Fibroblast of lung (primary cell): ENCODE data around the gene SORCS2. TPM values are rescaled to one million over a fixed set of nuclear protein-coding genes. Genes with fewer than 3 reads are reported as not detected.

Experiments
- DNase-seq, 2 donors: peaks; one replicate each; pipeline versions ENCODE4 v3.0.0 to v3.0.0-alpha.2; 2010; ENCODE audit warnings: low read depth in 2 of 2
- H2AFZ ChIP-seq: 2 replicates; pipeline ENCODE4 v1.5.1; 2012; ENCODE audit warnings: low read length, control low read depth, inconsistent platforms
- H3K27ac ChIP-seq: 2 replicates; pipeline ENCODE4 v1.5.1; 2011; ENCODE audit warnings: low read length, control low read depth; ENCODE audit not compliant: insufficient read depth
- H3K27me3 ChIP-seq: 2 replicates; pipeline ENCODE4 v1.5.1; 2011; ENCODE audit warnings: mild to moderate bottlenecking, low read length; ENCODE audit not compliant: control insufficient read depth, insufficient read depth
- H3K36me3 ChIP-seq: 2 replicates; pipeline ENCODE4 v1.5.1; 2011; ENCODE audit warnings: low read length; ENCODE audit not compliant: control insufficient read depth, insufficient read depth
- H3K4me1 ChIP-seq: 2 replicates; pipeline ENCODE4 v1.5.1; 2011; ENCODE audit warnings: low read length; ENCODE audit not compliant: control insufficient read depth, insufficient read depth; ENCODE audit errors: extremely low read depth
- H3K4me2 ChIP-seq: 2 replicates; pipeline ENCODE4 v1.5.1; 2011; ENCODE audit warnings: low read length, control low read depth; ENCODE audit not compliant: insufficient read depth; ENCODE audit errors: extremely low read depth
- H3K4me3 ChIP-seq, 4 experiments: fragments of 200-600 bp in 1 of 4; sonication (generic) in 1 of 4; replicated peaks in 1 of 4; 2 replicates each; pipeline ENCODE4 v1.5.1; 2011 to 2016; ENCODE audit warnings: low read length in 4 of 4, low read depth in 3 of 4, mild to moderate bottlenecking in 3 of 4, control low read depth in 2 of 4, inconsistent platforms in 1 of 4, mixed read lengths in 1 of 4; ENCODE audit not compliant: insufficient read depth in 1 of 4; ENCODE audit errors: control extremely low read depth in 1 of 4
- H3K79me2 ChIP-seq: 2 replicates; pipeline ENCODE4 v1.5.1; 2012; ENCODE audit warnings: mild to moderate bottlenecking, low read length, inconsistent platforms; ENCODE audit not compliant: control insufficient read depth, insufficient read depth
- H3K9ac ChIP-seq: 2 replicates; pipeline ENCODE4 v1.5.1; 2011; ENCODE audit warnings: mild to moderate bottlenecking, low read length, control low read depth; ENCODE audit not compliant: insufficient read depth
- H3K9me3 ChIP-seq: 2 replicates; pipeline ENCODE4 v1.5.1; 2012; ENCODE audit warnings: low read depth, low read length; ENCODE audit not compliant: control insufficient read depth, insufficient read depth
- H4K20me1 ChIP-seq: 2 replicates; pipeline ENCODE4 v1.5.1; 2011; ENCODE audit warnings: low read length; ENCODE audit not compliant: control insufficient read depth, insufficient read depth; ENCODE audit errors: extremely low read depth
- EZH2 ChIP-seq: IDR thresholded peaks from 2 replicates; pipeline ENCODE4 v1.5.1; 2012; ENCODE audit warnings: low read length, control low read depth, mild to moderate bottlenecking; ENCODE audit errors: missing control alignments
- polyA plus RNA-seq, 2 donors: library from polyadenylated mRNA; depleted of rRNA in 1 of 2; stranded (reverse) in 1 of 2; unstranded in 1 of 2; fragments of >200 nt; gene quantifications; 2 replicates each; pipeline ENCODE4 v1.2.1, GENCODE V29; 2011 to 2012; ENCODE audit warnings: missing spikeins in 1 of 2
- total RNA-seq: library from RNA; depleted of rRNA; stranded (reverse); fragments of >200 nt; gene quantifications from 2 replicates; pipeline ENCODE4 v1.2.1, GENCODE V29; 2014
- TF ChIP-seq, protein P1 (sequence below), 2 donors: IDR thresholded peaks in 1 of 2; conservative IDR thresholded peaks in 1 of 2; 1 replicate in 1 of 2; 2 replicates in 1 of 2; pipeline ENCODE4 v1.5.1; 2011 to 2012; ENCODE audit warnings: low read length in 2 of 2, control low read depth in 1 of 2, inconsistent platforms in 1 of 2, low read depth in 1 of 2, mild to moderate bottlenecking in 1 of 2

SORCS2 gene
- total and polyA plus RNA-seq, 2 donors (not counting 1 experiment from before 2014, with no cell fraction given), result 0.17 to 0.41 TPM

DNA sequence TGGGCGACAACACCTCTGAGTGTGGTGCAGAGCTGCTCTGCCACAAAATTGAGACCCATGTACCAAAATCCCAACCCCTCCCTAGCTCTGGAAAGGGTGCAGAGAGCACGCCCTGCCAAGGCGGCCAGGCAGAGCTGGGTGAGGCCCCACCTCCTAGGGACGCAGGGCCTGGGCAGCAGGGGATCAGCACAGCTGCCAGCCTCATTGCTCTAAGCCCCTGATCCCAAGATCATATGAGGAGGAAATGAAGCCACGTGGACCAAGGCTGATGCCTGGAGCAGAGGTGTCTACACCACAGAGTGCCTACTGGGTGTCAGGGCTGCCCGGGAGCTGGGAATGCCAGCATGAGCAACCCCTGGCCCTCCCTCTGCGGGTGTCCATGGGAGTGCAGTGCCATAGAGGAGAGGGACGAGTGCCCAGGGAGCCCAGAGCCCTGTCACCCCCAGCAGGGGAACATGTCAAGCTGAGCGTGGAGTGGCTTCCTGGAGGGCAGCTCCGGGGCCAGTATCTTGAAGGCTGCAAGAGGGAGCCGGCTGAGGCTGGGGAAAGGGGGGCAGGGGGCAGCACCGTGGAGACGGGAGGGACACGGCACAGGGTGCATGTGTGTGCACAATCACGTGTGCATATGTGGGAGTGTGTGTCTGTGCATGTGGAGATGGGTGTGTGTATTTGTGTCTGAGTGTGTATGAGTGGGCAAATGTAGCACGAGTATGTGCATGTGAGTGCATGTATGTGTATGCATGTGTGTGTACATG, 306.3 kb downstream of the SORCS2 start:
- H3K9ac ChIP-seq, result no peak overlapping the region
- H3K4me1 ChIP-seq, result no peaks in the 10 kb centered on the region
- no peaks in the 10 kb centered on the region for H3K9me3 ChIP-seq
- no peak overlapping the region for H3K4me3 ChIP-seq
- no peak for DNase-seq
- H4K20me1 ChIP-seq, result no peaks in the 10 kb centered on the region
- H3K27ac ChIP-seq, result no peak overlapping the region
- H3K4me2 ChIP-seq, result no peak overlapping the region
- no peak overlapping the region for H2AFZ ChIP-seq
- no peak for TF ChIP-seq EZH2
- TF ChIP-seq, protein P1, sequence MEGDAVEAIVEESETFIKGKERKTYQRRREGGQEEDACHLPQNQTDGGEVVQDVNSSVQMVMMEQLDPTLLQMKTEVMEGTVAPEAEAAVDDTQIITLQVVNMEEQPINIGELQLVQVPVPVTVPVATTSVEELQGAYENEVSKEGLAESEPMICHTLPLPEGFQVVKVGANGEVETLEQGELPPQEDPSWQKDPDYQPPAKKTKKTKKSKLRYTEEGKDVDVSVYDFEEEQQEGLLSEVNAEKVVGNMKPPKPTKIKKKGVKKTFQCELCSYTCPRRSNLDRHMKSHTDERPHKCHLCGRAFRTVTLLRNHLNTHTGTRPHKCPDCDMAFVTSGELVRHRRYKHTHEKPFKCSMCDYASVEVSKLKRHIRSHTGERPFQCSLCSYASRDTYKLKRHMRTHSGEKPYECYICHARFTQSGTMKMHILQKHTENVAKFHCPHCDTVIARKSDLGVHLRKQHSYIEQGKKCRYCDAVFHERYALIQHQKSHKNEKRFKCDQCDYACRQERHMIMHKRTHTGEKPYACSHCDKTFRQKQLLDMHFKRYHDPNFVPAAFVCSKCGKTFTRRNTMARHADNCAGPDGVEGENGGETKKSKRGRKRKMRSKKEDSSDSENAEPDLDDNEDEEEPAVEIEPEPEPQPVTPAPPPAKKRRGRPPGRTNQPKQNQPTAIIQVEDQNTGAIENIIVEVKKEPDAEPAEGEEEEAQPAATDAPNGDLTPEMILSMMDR (conservative IDR thresholded peaks at IDR 0.05 in 1 of 2, IDR thresholded peaks at IDR 0.05 in 1 of 2; ENCODE audit: low read depth in 1 of 2, low read length in 2 of 2), result no peak
- no peaks in the 10 kb centered on the region for H3K36me3 ChIP-seq
- H3K27me3 ChIP-seq, result no peaks in the 10 kb centered on the region
- no peaks in the 10 kb centered on the region for H3K79me2 ChIP-seq

DNA sequence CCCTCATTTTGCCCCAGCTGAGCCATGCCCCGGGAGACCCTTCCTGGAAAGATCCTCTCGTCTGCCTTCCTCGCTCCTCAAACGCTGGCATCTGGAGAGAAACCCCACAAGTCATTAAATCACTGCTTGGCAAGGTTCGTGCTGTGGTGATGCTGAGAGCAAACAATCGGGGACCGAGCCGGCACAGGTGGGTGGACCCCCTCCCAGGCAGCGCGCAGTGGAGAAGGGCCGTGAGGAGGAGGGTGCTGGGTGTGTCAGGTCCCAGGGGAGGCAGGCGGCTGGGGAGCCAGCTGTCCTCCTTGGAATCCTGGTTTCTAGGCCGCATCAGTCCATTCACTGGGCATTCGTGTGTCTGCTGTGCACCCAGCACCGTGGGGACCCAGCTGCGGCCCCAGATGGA, 307.3 kb downstream of the SORCS2 start:
- Histone ChIP-seq H3K4me1 (no peaks in the 10 kb centered on the region), H3K27ac (no peak overlapping the region), H3K27me3 (no peaks in the 10 kb centered on the region), H3K9ac (no peak overlapping the region), H3K4me2 (no peak overlapping the region), H4K20me1 (no peaks in the 10 kb centered on the region), H3K79me2 (no peaks in the 10 kb centered on the region), H3K36me3 (no peaks in the 10 kb centered on the region), H2AFZ (no peak overlapping the region), H3K9me3 (no peaks in the 10 kb centered on the region), H3K4me3 (no peak overlapping the region)
- DNase-seq, result no peak
- TF ChIP-seq, protein P1 (conservative IDR thresholded peaks at IDR 0.05 in 1 of 2, IDR thresholded peaks at IDR 0.05 in 1 of 2; ENCODE audit: low read depth in 1 of 2, low read length in 2 of 2), result no peak

DNA sequence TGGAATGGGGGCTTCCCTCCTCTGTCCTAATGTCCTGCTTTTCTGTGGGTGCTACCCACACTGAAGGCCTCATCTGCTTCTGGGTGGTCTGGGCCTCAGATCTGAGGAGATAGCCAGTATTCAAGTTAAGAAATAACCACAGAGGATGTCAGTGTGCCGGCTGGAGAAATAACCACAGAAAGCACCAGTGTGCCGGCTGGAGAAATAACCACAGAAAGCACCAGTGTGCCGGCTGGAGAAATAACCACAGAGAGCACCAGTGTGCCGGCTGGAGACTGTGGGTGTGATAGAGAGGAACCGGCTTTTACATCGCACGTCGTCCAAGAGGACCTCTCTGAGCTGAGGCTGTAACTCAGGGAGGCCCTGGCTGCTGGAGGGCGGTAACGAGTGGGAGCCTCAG, 308.1 kb downstream of the SORCS2 start:
- no peak overlapping the region for H3K9ac ChIP-seq
- H4K20me1 ChIP-seq, result no peaks in the 10 kb centered on the region
- no peaks in the 10 kb centered on the region for H3K4me1 ChIP-seq
- no peaks in the 10 kb centered on the region for H3K27me3 ChIP-seq
- H3K9me3 ChIP-seq, result no peaks in the 10 kb centered on the region
- no peak overlapping the region for H3K4me3 ChIP-seq
- no peak overlapping the region for H3K27ac ChIP-seq
- H3K36me3 ChIP-seq, result no peaks in the 10 kb centered on the region
- TF ChIP-seq, protein P1 (conservative IDR thresholded peaks at IDR 0.05 in 1 of 2, IDR thresholded peaks at IDR 0.05 in 1 of 2; ENCODE audit: low read depth in 1 of 2, low read length in 2 of 2), result no peak
- no peak for TF ChIP-seq EZH2
- H2AFZ ChIP-seq, result no peak overlapping the region
- DNase-seq, result no peak
- no peaks in the 10 kb centered on the region for H3K79me2 ChIP-seq
- H3K4me2 ChIP-seq, result no peak overlapping the region
